Lower lobe of right lung (tissue), 2 donors: ENCODE data around the gene SLC5A1. TPM values are rescaled to one million over a fixed set of nuclear protein-coding genes. Genes with fewer than 3 reads are reported as not detected.

ENCODE experiments used
- ATAC-seq, 2 donors: fragments of 200-7000 bp; cut with Tn5 transposase; one replicate each; pipeline ENCODE4 v1.9.1; 2020 to 2022; ENCODE audit warnings: mild to moderate bottlenecking in 2 of 2, moderate library complexity in 2 of 2
- DNase-seq: peaks from one replicate; pipeline ENCODE4 v3.0.0-alpha.2; 2020
- H3K27ac ChIP-seq: fragments of 200-600 bp; one replicate; pipeline ENCODE4 v1.8.0; 2022
- H3K27me3 ChIP-seq: fragments of 200-600 bp; one replicate; pipeline ENCODE4 v1.8.0; 2022; ENCODE audit warnings: low read depth
- H3K36me3 ChIP-seq: fragments of 200-600 bp; one replicate; pipeline ENCODE4 v1.8.0; 2022; ENCODE audit warnings: mild to moderate bottlenecking
- H3K4me1 ChIP-seq: fragments of 200-600 bp; one replicate; pipeline ENCODE4 v1.8.0; 2022
- H3K4me3 ChIP-seq: fragments of 200-600 bp; one replicate; pipeline ENCODE4 v1.8.0; 2022; ENCODE audit warnings: mild to moderate bottlenecking
- H3K9me3 ChIP-seq: fragments of 200-600 bp; one replicate; pipeline ENCODE4 v1.8.0; 2022
- CTCF ChIP-seq: fragments of 200-600 bp; IDR thresholded peaks from one replicate; pipeline ENCODE4 v1.8.0; 2022; ENCODE audit warnings: antibody characterized with exemption, mild to moderate bottlenecking
- intact Hi-C: fragments of 100-400 bp; cut with DNase I; formaldehyde crosslinking; loops from one replicate; pipeline ENCODE4 v1.11.0; 2022
- total RNA-seq: library from RNA; stranded (reverse); fragmentation: NEBNext Ultra II Directional; extraction: Animal tissue kit (Norgen Biotek cat#: 25700); gene quantifications from one replicate; pipeline ENCODE4 v1.2.1, GENCODE V29; 2021
- donor health status: DM: no; HTN: yes; CAD: no; lungs with severe emphysema.

SLC5A1 gene
- total RNA-seq, 1 donor from 2014 or later, result 1.8 TPM

- no peak overlapping the region for H3K27ac ChIP-seq
- H3K36me3 ChIP-seq, result no peaks in the 10 kb centered on the region
- intact Hi-C loops, result no loop called here
- no peaks in the 10 kb centered on the region for H3K4me1 ChIP-seq
- ATAC-seq, result peak in 1 of 2 donors; percentile 76
- no peak for TF ChIP-seq CTCF
- peaks cover 4% of the 10 kb centered on the region for H3K27me3 ChIP-seq
- H3K4me3 ChIP-seq, result no peak overlapping the region
- no peaks in the 10 kb centered on the region for H3K9me3 ChIP-seq
- DNase-seq, result no peak
Observed at GRCh38 chr22:32079130-32080089, 36.3 kb downstream of the SLC5A1 start.

- peak; percentile 58 for TF ChIP-seq CTCF
- Histone ChIP-seq H3K4me1 (no peaks in the 10 kb centered on the region), H3K27me3 (peaks cover 4% of the 10 kb centered on the region), H3K36me3 (no peaks in the 10 kb centered on the region), H3K27ac (no peak overlapping the region), H3K4me3 (no peak overlapping the region), H3K9me3 (no peaks in the 10 kb centered on the region)
- no peak for DNase-seq
- intact Hi-C loops, result no loop called here
- ATAC-seq, result peak; percentile 55 to 74
Observed at GRCh38 chr22:32080904-32081303, 37.8 kb downstream of the SLC5A1 start.

GRCh38 chr22:32082331-32082730, 39.3 kb downstream of the SLC5A1 start:
- no peak overlapping the region for H3K27ac ChIP-seq
- no peaks in the 10 kb centered on the region for H3K27me3 ChIP-seq
- H3K4me3 ChIP-seq, result no peak overlapping the region
- no peaks in the 10 kb centered on the region for H3K36me3 ChIP-seq
- intact Hi-C loops, result no loop called here
- TF ChIP-seq CTCF, result no peak
- no peaks in the 10 kb centered on the region for H3K4me1 ChIP-seq
- ATAC-seq (no peak), DNase-seq (no peak)
- no peaks in the 10 kb centered on the region for H3K9me3 ChIP-seq

- H3K9me3 ChIP-seq, result no peaks in the 10 kb centered on the region
- H3K4me3 ChIP-seq, result no peak overlapping the region
- no peak for DNase-seq
- intact Hi-C loops, result no loop called here
- H3K27me3 ChIP-seq, result peaks cover 5% of the 10 kb centered on the region
- no peak for TF ChIP-seq CTCF
- H3K4me1 ChIP-seq, result no peaks in the 10 kb centered on the region
- ATAC-seq, result no peak
- no peak overlapping the region for H3K27ac ChIP-seq
- no peaks in the 10 kb centered on the region for H3K36me3 ChIP-seq
Observed at GRCh38 chr22:32083000-32083399, 39.9 kb downstream of the SLC5A1 start.

GRCh38 chr22:32083814-32084213, 40.8 kb downstream of the SLC5A1 start:
- H3K9me3 ChIP-seq, result no peaks in the 10 kb centered on the region
- H3K4me3 ChIP-seq, result no peak overlapping the region
- ATAC-seq (no peak), DNase-seq (no peak)
- H3K27ac ChIP-seq, result no peak overlapping the region
- no peaks in the 10 kb centered on the region for H3K4me1 ChIP-seq
- peaks cover 10% of the 10 kb centered on the region for H3K27me3 ChIP-seq
- TF ChIP-seq CTCF, result no peak
- no peaks in the 10 kb centered on the region for H3K36me3 ChIP-seq
- intact Hi-C loops, result no loop called here
